CD14-positive monocyte (primary cell): Measurements from ENCODE around the gene NFKBIE. TPM values are rescaled to one million over a fixed set of nuclear protein-coding genes. Genes with fewer than 3 reads are reported as not detected.

Experiments
- DNase-seq, 3 donors: peaks; one replicate each; pipeline ENCODE4 v3.0.0-alpha.2; 2011 to 2022
- H2AFZ ChIP-seq: 2 replicates; pipeline ENCODE4 v1.6.0; 2012; ENCODE audit warnings: mild to moderate bottlenecking, low read depth, low read length, inconsistent platforms; ENCODE audit not compliant: insufficient read depth, poor library complexity, severe bottlenecking
- H3K27ac ChIP-seq, 2 donors: 1 replicate in 1 of 2; 2 replicates in 1 of 2; pipeline ENCODE4 v1.5.1; 2012 to 2013; ENCODE audit warnings: low read length in 2 of 2, control low read depth in 1 of 2, inconsistent platforms in 1 of 2, low read depth in 1 of 2, mild to moderate bottlenecking in 1 of 2
- H3K27me3 ChIP-seq, 2 donors: one replicate each; pipeline versions ENCODE4 v1.6.0 to v1.6.1; 2011 to 2013; ENCODE audit warnings: low read length in 2 of 2; ENCODE audit not compliant: control insufficient read depth in 2 of 2, insufficient read depth in 2 of 2
- H3K36me3 ChIP-seq, 2 donors: replicated peaks in 1 of 2; 1 replicate in 1 of 2; 2 replicates in 1 of 2; pipeline versions ENCODE4 v1.5.1 to v1.6.1; 2012 to 2013; ENCODE audit warnings: low read length in 2 of 2, control low read depth in 1 of 2, inconsistent platforms in 1 of 2, mild to moderate bottlenecking in 1 of 2; ENCODE audit not compliant: insufficient read depth in 2 of 2, control insufficient read depth in 1 of 2
- H3K4me1 ChIP-seq, 2 donors: 1 replicate in 1 of 2; 2 replicates in 1 of 2; pipeline versions ENCODE4 v1.5.1 to v1.6.1; 2012 to 2013; ENCODE audit warnings: low read length in 2 of 2, control low read depth in 1 of 2, inconsistent platforms in 1 of 2, mild to moderate bottlenecking in 1 of 2, moderate library complexity in 1 of 2; ENCODE audit not compliant: insufficient read depth in 2 of 2, control insufficient read depth in 1 of 2
- H3K4me2 ChIP-seq: replicated peaks from 2 replicates; pipeline ENCODE3; 2012; ENCODE audit warnings: low read length, moderate library complexity, mild to moderate bottlenecking; ENCODE audit not compliant: poor library complexity, severe bottlenecking; ENCODE audit errors: extremely low read depth
- H3K4me3 ChIP-seq, 3 experiments: fragments of 200-600 bp in 1 of 3; sonication (generic) in 1 of 3; replicated peaks in 1 of 3; 1 replicate in 2 of 3; 2 replicates in 1 of 3; pipeline ENCODE4 v1.5.1; 2011 to 2013; ENCODE audit warnings: low read length in 3 of 3, mild to moderate bottlenecking in 3 of 3, control low read depth in 2 of 3, low read depth in 2 of 3, inconsistent platforms in 1 of 3, moderate library complexity in 1 of 3
- H3K79me2 ChIP-seq: 2 replicates; pipeline ENCODE4 v1.6.0; 2012; ENCODE audit warnings: mild to moderate bottlenecking, control low read depth, inconsistent platforms, low read length, moderate library complexity; ENCODE audit not compliant: insufficient read depth
- H3K9ac ChIP-seq: 2 replicates; pipeline ENCODE4 v1.6.0; 2017; ENCODE audit warnings: low read length, mild to moderate bottlenecking; ENCODE audit not compliant: insufficient read depth, poor library complexity, severe bottlenecking
- H3K9me3 ChIP-seq, 2 donors: replicated peaks in 1 of 2; 1 replicate in 1 of 2; 2 replicates in 1 of 2; pipeline versions ENCODE4 v1.5.1 to v1.6.1; 2012 to 2013; ENCODE audit warnings: low read length in 2 of 2, control low read depth in 1 of 2; ENCODE audit not compliant: control insufficient read depth in 1 of 2, insufficient read depth in 1 of 2
- H4K20me1 ChIP-seq: 2 replicates; pipeline ENCODE4 v1.6.0; 2012; ENCODE audit warnings: mild to moderate bottlenecking, low read length, control low read depth, moderate library complexity; ENCODE audit not compliant: insufficient read depth
- H3K27ac Mint-ChIP-seq, 7 donors: one replicate each; pipeline ENCODE4 v1.8.0; 2020; ENCODE audit warnings: mild to moderate bottlenecking in 7 of 7, mixed read lengths in 7 of 7, moderate library complexity in 6 of 7, inconsistent platforms in 2 of 7
- H3K27me3 Mint-ChIP-seq, 3 donors: one replicate each; pipeline ENCODE4 v1.8.0; 2021 to 2022; ENCODE audit warnings: low read depth in 3 of 3, mild to moderate bottlenecking in 3 of 3, mixed read lengths in 3 of 3, moderate library complexity in 3 of 3, inconsistent platforms in 1 of 3
- H3K36me3 Mint-ChIP-seq, 2 donors: one replicate each; pipeline ENCODE4 v1.8.0; 2020; ENCODE audit warnings: mixed read lengths in 2 of 2, inconsistent platforms in 1 of 2, mild to moderate bottlenecking in 1 of 2
- H3K4me1 Mint-ChIP-seq: one replicate; pipeline ENCODE4 v1.8.0; 2020; ENCODE audit warnings: mild to moderate bottlenecking, mixed read lengths
- H3K4me3 Mint-ChIP-seq, 2 donors: one replicate each; pipeline ENCODE4 v1.8.0; 2020; ENCODE audit warnings: mild to moderate bottlenecking in 2 of 2, mixed read lengths in 2 of 2, moderate library complexity in 1 of 2
- H3K9me3 Mint-ChIP-seq, 7 donors: one replicate each; pipeline ENCODE4 v1.8.0; 2020 to 2022; ENCODE audit warnings: mixed read lengths in 7 of 7, mild to moderate bottlenecking in 6 of 7, moderate library complexity in 6 of 7, inconsistent platforms in 2 of 7
- CTCF ChIP-seq: fragments of 200-600 bp; IDR thresholded peaks from one replicate; pipeline ENCODE4 v1.8.0; 2022; ENCODE audit warnings: antibody characterized with exemption, mild to moderate bottlenecking
- WGBS: methylation state at CpG from one replicate; pipeline ENCODE4 v1.1.5; 2013; ENCODE audit warnings: missing lambda C conversion rate; ENCODE audit not compliant: insufficient coverage; 5-methylcytosine and 5-hydroxymethylcytosine counted together
- intact Hi-C, 2 donors: fragments of 100-400 bp; cut with micrococcal nuclease; formaldehyde crosslinking; loops; one replicate each; pipeline versions ENCODE4 v1.15.0 to v1.15.1; 2023
- polyA plus RNA-seq, 3 donors: library from polyadenylated mRNA; depleted of rRNA in 1 of 3; unstranded in 2 of 3; stranded (reverse) in 1 of 3; fragments of 300-500 nt in 2 of 3; fragments of >200 nt in 1 of 3; fragmentation: Illumina TruSeq in 2 of 3; gene quantifications; 1 replicate in 2 of 3; 2 replicates in 1 of 3; pipeline ENCODE4 v1.2.3, GENCODE V29; 2012 to 2021

Gene NFKBIE
- polyA plus RNA-seq, 3 donors, result 19.9 to 108 (median 23.2) TPM

- WGBS, result 26% methylated on average over 13 of the region's 15 CpGs
- peaks cover 94% of the 10 kb centered on the region for H4K20me1 ChIP-seq
Measured at GRCh38 chr6:44255871-44256774, 9.2 kb downstream of the NFKBIE start.

More at GRCh38 chr6:44255871-44256774, 9.2 kb downstream of the NFKBIE start:
- peaks cover 18 to 41% of the 10 kb centered on the region in 2 donors for H3K4me1 ChIP-seq
- peaks cover 47% of the 10 kb centered on the region for H3K4me1 Mint-ChIP-seq
- H3K9ac ChIP-seq, result peak overlapping the region; percentile 77
- H3K79me2 ChIP-seq, result peaks cover 15% of the 10 kb centered on the region
- H3K36me3 Mint-ChIP-seq, result peaks cover 73 to 77% of the 10 kb centered on the region in 2 donors
- no peak overlapping the region for H3K27ac ChIP-seq
- DNase-seq, result no peak
- H3K36me3 ChIP-seq, result peaks cover 70 to 83% of the 10 kb centered on the region in 2 donors
- peak overlapping the region; percentile 79 to 84 for H3K4me3 Mint-ChIP-seq
- no peaks in the 10 kb centered on the region for H3K9me3 ChIP-seq
- H3K27ac Mint-ChIP-seq, result peak overlapping the region in 6 of 7 donors; percentile 13 to 78 (median 70)
- no peak for TF ChIP-seq CTCF
- H3K27me3 ChIP-seq, result no peaks in the 10 kb centered on the region
- no peaks in the 10 kb centered on the region for H3K9me3 Mint-ChIP-seq
- H2AFZ ChIP-seq, result peak overlapping the region; percentile 57
- intact Hi-C loops, result loop anchor here (5.0 kb wide), 3 partner anchors 34 to 159 kb away; partner anchors contain the start of gene SLC29A1 (in 2 of the 2)
- peak overlapping the region; percentile 99 for H3K4me2 ChIP-seq
- H3K4me3 ChIP-seq, result peak overlapping the region; percentile 49 to 85 (median 69)
- H3K27me3 Mint-ChIP-seq, result peaks cover 0 to 6% (median 2%) of the 10 kb centered on the region in 3 donors
